ENCODE measurements around the gene TMEM234. TPM values are rescaled to one million over a fixed set of nuclear protein-coding genes. Genes with fewer than 3 reads are reported as not detected.

The TMEM234 gene
- total RNA-seq, 1 donor from 2014 or later, result 35.5 TPM

DNA sequence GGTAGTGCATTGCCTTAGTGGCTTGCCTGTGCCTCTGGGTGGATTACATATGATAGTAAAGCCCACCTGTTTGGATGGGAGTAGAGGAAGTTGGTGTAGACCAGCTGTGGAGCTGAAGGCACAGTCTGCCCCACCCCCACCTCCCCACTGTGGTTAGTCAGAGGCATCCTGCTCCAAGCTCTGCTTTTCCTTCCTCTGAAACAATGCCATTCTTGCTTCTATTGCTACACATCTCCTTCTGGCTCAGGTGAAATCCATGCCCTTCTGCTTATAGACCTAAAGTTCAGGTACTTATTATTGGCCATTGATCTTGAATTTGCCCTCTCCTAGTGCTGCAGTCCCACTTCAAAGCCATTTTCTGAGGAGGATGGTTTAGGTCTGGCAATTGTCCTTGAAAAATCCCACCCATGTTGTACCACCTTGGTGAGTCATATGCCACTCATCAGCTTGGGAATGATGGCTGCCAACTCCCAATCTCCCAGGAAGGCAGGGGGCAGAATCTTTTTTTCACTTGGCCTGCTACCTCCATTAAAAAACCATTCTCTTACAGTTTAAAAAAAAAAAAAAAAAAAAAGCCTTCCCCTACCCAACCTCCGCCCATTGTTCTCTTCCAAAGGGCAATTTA, 49.4 kb downstream of the TMEM234 start:
- ATAC-seq (ENCODE audit: low read depth) (no peak), DNase-seq (no peak)
- CTCF ChIA-PET, result no interaction called here
- peaks cover 50% of the 10 kb centered on the region for H3K36me3 Mint-ChIP-seq (ENCODE audit: low read depth)
- intact Hi-C loops (cut with micrococcal nuclease), result no loop called here
- peak overlapping the region; percentile 3 for H3K27ac Mint-ChIP-seq
- H3K27me3 Mint-ChIP-seq, result no peaks in the 10 kb centered on the region
- TF ChIP-seq, protein P1, sequence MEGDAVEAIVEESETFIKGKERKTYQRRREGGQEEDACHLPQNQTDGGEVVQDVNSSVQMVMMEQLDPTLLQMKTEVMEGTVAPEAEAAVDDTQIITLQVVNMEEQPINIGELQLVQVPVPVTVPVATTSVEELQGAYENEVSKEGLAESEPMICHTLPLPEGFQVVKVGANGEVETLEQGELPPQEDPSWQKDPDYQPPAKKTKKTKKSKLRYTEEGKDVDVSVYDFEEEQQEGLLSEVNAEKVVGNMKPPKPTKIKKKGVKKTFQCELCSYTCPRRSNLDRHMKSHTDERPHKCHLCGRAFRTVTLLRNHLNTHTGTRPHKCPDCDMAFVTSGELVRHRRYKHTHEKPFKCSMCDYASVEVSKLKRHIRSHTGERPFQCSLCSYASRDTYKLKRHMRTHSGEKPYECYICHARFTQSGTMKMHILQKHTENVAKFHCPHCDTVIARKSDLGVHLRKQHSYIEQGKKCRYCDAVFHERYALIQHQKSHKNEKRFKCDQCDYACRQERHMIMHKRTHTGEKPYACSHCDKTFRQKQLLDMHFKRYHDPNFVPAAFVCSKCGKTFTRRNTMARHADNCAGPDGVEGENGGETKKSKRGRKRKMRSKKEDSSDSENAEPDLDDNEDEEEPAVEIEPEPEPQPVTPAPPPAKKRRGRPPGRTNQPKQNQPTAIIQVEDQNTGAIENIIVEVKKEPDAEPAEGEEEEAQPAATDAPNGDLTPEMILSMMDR (IDR thresholded peaks at IDR 0.05), result no peak
- POLR2A ChIA-PET, result interaction anchor here (0.6 kb wide), 1 partner anchor 16 kb away, joined by 7 read pairs; no protein-coding TSS in a partner anchor
- H3K9me3 Mint-ChIP-seq, result no peaks in the 10 kb centered on the region
- H3K4me3 Mint-ChIP-seq, result no peak overlapping the region
- peaks cover 1% of the 10 kb centered on the region for H3K4me1 Mint-ChIP-seq

DNA sequence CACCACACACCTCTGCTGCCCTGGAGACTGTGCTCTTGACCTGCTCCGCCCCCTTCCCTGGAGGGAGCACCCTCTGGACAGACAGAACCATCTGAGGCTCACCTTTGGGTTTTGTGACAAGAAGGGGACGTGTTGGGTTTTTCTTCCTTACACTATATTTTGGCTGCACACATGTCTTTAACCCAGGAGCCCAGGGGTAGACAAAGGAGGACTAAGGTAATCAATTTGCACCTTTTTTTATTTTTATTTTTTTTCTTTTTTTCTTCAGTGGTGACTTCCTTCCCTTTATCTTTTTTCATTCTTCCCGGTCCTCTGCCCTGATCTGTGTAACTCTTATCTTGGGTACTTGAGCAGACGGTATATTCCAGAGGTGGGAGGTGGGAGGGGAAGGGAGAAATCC, 51.2 kb downstream of the TMEM234 start:
- DNase-seq (no peak), ATAC-seq (ENCODE audit: low read depth) (no peak)
- TF ChIP-seq, protein P1 (IDR thresholded peaks at IDR 0.05), result no peak
- H3K4me3 Mint-ChIP-seq, result no peak overlapping the region
- H3K4me1 Mint-ChIP-seq, result peaks cover 1% of the 10 kb centered on the region
- H3K36me3 Mint-ChIP-seq (ENCODE audit: low read depth), result peaks cover 62% of the 10 kb centered on the region
- CTCF ChIA-PET, result no interaction called here
- H3K27ac Mint-ChIP-seq, result no peak overlapping the region
- POLR2A ChIA-PET, result no interaction called here
- H3K27me3 Mint-ChIP-seq, result no peaks in the 10 kb centered on the region
- intact Hi-C loops (cut with micrococcal nuclease), result no loop called here
- H3K9me3 Mint-ChIP-seq, result no peaks in the 10 kb centered on the region

Other genes with a start within 250 kb of the TMEM234 start
- 146 and 152 TPM in 2 replicates for gene KHDRBS1, start 208.5 kb downstream of the TMEM234 start, total RNA-seq
- 23.1 and 23.8 TPM in 2 replicates for gene TMEM39B, start 149.4 kb downstream of the TMEM234 start, total RNA-seq
- 58.7 and 60.3 TPM in 2 replicates for gene KPNA6, start 114.3 kb downstream of the TMEM234 start, total RNA-seq
- 52.0 and 54.1 TPM in 2 replicates for gene TXLNA, start 42.7 kb downstream of the TMEM234 start, total RNA-seq
- gene CCDC28B, start 21.8 kb downstream of the TMEM234 start, total RNA-seq, result 50.4 and 56.9 TPM in 2 replicates
- gene IQCC, start 16.7 kb downstream of the TMEM234 start, total RNA-seq, result 3.5 and 4.2 TPM in 2 replicates
- not detected in 2 replicates for gene DCDC2B, start 13.3 kb downstream of the TMEM234 start, total RNA-seq
- gene EIF3I, start 54 bp upstream of the TMEM234 start, total RNA-seq, result 196 and 213 TPM in 2 replicates
- 1.2 and 1.4 TPM in 2 replicates for gene FAM167B, start 24.9 kb upstream of the TMEM234 start, total RNA-seq
- gene LCK, start 28.9 kb upstream of the TMEM234 start, total RNA-seq, result 16.6 and 16.8 TPM in 2 replicates
- 204 and 212 TPM in 2 replicates for gene HDAC1, start 69.7 kb upstream of the TMEM234 start, total RNA-seq
- gene MARCKSL1, start 113.9 kb upstream of the TMEM234 start, total RNA-seq, result 132 TPM in 2 replicates
- gene FAM229A, start 140.1 kb upstream of the TMEM234 start, total RNA-seq, result 7.6 and 11.7 TPM in 2 replicates
- gene TSSK3, start 140.2 kb upstream of the TMEM234 start, total RNA-seq, result 3.5 and 6.1 TPM in 2 replicates
- gene BSDC1, start 172.1 kb upstream of the TMEM234 start, total RNA-seq, result 51.8 and 72.2 TPM in 2 replicates
- gene ZBTB8B, start 242.7 kb upstream of the TMEM234 start, total RNA-seq, result 0.02 TPM in 1 of 2 replicates, not detected in the other